Suppressor macrophage (primary cell): ENCODE data around the gene ITGB5.
"Not testable (repeated sequence)": the region's sequence is repeated elsewhere in the genome, so short reads cannot be mapped to it uniquely, and the experiment has no call there.

ENCODE experiments used
- DNase-seq, 4 experiments: peaks; one replicate each; pipeline ENCODE4 v3.0.0-alpha.2; 2020 to 2022

The ITGB5 gene

DNA sequence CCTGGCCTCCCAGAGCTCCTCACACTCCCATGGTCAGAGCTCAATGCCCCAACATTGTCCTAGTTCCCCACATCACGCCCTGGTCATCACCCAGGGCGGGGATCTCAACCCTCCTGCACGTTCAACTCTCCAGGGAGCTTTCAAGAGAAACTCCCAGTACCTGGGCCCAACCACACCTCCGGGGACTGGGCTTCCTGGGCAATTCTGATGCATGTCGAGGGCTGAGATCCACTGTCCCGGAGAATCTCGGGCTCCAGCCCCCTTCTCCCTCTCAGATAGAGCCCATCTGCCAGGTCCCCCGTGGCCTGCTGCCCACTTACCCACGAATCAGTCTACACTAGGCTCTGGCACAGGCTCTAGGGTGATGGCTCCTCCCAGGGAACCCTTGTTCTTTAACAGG is 117.7 kb downstream of the ITGB5 start:
- no peak for DNase-seq

GRCh38 chr3:124768812-124769211 is 118.4 kb downstream of the ITGB5 start:
- DNase-seq = peak in 2 of 4 experiments; percentile 26 to 62

DNA sequence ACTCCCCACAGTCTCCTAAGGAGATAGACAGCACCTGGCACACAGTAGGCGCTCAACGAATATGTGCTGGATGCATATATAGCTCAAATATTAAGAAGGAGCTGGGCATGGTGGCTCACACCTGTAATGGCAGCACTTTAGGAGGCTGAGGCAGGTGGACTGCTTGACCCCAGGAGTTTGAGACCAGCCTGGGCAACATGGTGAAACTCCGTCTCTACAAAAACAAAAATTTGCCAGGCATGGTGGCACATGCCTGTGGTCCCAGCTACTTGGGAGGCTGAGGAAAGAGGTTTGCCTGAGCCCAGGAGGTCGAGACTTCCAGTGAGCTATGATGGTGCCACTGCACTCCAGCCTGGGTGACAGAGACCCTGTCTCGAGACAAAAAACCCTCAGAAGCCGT is 119.5 kb downstream of the ITGB5 start:
- no peak for DNase-seq

DNA sequence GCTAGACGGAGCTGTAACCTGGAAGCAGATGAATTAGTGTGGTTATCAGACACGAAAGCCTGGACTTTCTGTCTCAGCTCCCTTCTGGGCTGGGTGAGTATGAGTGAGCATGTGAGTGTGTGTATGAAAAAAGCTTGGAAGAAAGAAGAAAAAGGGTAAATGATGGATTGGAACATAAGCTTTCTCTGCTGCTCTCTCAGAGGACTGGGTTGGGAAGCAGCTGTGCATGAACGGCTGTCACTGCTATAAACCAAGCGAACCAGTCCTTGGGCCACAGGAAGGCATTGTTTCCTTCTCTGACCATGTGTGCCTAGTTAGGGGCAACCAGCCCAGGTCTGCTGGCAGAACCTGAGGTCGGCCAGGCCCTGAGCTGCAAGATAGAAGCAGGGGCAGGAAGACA is 119.9 kb downstream of the ITGB5 start:
- DNase-seq = no peak

- no peak for DNase-seq
These were observed 120.8 kb downstream of the ITGB5 start for GRCh38 chr3:124766113-124767095.

DNA sequence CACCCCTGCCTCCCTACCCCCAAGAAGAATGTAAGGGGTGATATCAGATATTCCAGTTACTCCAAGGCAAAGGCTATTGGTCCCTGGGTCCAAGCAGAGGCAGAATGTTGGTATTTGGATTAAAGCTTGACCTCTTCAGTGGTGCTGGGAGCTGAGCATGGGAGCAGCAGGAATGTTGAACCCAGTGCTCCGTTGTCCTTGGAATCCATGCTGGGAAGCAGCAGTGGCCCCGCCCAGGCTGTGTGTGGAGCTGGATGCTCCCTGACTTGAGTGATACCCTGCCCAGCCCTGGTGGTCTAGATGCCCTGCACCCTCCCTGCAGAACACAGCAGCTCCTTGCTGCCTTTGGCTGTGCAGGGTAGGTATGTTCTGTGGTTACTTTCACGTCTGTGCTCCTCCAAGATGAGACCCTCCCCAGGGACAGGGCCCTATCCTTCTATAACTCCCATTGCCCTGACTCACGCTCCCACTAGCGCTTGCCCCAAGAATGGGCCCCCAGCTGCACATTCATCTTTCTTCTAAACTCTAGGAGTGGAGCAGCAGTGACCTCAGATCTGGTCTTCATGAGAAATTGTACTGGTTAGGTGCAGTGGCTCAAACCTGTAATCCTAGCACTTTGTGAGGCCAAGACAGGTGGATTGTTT is 121.8 kb downstream of the ITGB5 start:
- DNase-seq = no peak

DNA sequence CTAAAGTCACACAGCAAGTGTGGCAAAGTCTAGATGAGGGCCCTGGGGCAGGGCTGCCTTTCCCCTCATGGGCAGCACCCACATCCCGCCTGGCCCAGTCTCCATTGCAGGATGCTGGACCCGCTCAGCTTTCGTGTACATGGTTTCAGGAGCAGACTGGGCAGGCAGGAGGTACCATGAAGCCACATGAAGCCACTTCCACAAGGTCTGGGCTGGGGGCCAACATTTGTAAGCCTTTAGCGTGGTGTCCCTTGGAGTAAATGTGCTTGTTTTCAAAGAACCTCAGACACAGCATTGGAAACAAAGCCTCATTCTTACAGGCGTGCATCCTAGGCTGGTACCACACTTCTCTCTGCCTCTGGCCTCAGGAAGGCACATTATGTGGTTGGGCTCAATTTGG is 122.4 kb downstream of the ITGB5 start:
- no peak for DNase-seq

- no peak for DNase-seq
These were observed 123.4 kb downstream of the ITGB5 start for GRCh38 chr3:124763644-124764358.

DNA sequence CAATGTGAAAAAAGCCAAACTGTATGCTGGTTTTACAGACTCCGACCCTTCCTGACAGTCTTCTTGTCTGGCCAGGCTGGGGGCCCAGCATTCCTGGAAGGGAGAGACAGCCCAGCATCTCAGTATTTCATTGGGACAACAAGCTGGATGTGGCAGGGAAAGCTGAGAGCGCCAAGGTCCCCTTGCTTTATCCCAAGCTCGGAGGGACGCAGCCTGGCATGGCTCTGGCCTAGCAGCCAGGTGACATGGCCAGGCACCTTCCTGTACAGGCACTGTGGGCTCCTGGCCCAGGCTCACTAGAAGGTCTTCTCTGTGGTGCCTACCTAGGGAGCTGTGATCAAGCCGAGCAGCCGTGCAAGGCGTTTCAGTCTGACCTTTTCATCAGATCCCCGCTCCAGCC is 124.0 kb downstream of the ITGB5 start:
- DNase-seq = no peak

- no peak for DNase-seq
These were observed 124.5 kb downstream of the ITGB5 start for GRCh38 chr3:124762661-124763011.

- peak in 1 of 4 experiments; percentile 40 for DNase-seq
These were observed 125.1 kb downstream of the ITGB5 start for GRCh38 chr3:124761935-124762660.

- peak; percentile 87 to 94 (median 92) for DNase-seq
These were observed 125.8 kb downstream of the ITGB5 start for GRCh38 chr3:124761250-124761796.

DNA sequence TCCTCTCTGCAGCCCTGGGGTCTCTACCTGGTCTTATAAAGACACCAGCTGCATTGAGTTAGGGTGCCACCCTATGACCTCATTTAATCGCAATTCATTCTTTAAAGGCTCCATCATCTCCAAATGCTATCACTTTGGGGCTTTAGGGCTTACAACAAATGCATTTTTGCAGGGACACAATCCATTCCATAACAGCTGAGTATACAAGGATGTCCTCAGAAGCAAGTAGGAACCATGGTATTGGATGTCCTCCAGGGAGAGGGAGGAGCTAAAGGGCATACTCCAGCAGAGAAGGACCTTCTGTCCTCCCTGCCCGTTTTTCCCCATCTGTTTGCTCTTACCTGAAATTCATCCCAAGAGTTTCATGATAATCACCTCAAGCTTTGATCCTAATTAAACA is 126.6 kb downstream of the ITGB5 start:
- DNase-seq = no peak

- DNase-seq = no peak
These were observed 127.3 kb downstream of the ITGB5 start for GRCh38 chr3:124759666-124760401.

DNA sequence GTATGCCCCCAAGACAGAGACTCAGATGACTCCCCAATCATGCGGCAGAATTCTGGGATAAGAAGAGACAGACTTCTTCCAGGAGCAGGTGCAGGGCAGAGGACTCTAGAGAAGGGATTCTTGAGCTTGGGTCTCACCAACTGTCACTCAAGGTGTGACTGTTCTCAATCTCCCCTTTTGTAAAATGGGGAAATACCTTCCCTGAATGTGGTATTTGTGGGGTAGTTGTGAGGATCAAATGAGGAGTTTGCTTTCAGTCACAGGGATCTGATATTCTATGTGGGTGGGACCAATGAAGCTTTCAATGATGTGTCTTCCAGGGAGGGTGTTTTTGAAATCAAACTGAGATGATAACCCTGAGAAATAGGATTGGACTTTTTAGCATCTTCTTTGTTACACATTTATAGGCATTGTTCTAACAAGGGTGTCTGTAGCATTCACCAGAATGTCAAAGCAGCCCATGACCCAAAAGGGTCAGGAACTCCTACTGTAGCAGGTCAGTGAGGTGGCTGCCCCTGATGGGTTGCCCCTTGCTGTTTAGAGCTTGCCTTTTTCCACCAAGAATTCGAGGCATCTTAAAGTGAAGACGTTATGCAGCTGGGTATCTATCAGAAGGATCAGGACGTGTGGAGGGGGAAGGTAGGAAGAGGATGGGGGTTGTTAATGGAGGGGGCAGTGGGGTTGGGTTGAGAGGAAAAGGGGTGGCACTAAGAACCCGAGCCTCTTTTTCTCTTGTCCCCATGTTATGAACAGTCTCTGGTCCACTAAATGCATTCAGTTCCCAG is 128.1 kb downstream of the ITGB5 start:
- no peak for DNase-seq

DNA sequence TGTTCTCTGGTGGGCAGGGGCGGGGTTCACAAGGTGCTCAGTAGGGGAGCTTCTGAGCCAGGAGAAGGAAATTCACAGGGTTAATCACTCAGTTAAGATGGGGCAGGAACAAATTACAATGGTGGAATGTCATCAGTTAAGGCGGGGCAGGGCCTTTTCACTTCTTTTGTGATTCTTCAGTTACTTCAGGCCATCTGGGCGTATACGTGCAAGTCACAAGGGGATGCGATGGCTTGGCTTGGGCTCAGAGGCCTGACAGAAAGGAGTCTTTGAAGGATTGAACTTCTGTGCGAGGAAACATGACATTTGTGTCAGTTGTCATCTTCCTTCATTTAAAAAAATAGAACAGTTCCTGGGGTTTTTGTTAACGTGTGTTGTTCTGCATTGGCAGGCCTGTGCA is 129.2 kb downstream of the ITGB5 start:
- not testable (repeated sequence) for DNase-seq

DNA sequence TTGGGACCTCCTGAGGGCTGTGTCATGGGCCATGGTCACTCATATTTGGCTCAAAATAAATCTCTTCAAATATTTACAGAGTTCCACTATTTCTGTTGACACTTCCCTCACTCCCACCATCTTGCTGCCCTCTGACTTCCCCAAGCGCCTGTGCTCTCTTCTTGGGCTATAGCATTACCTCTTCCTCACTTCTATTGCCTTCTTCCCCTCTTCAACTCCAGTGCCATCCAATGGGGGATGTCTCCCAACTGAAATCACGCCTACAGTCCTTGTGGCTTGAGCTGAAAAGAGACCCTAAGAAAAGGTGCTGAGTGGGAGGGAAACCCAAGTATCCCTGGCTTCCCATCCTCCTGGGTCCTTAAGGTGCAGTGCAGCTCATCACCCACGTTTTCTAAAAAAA is 135.1 kb downstream of the ITGB5 start:
- no peak for DNase-seq

DNA sequence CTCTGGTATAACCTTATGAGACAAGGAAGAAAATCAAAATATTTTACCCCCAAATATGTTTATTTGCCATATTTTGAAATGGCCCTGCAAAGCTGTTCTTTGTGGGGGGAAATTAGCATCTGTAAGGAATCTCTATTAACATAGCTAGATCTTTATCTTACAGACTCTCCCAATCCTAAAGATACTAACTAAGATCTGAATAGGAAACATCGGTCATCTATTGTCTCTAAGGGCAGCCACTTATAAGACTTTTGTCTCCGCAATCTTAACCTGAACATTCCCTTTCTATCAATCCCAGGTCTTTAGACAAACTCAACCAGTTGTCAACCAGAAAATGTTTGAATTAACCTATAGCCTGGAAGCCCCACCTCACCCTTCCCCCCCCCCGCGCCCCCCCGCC is 135.7 kb downstream of the ITGB5 start:
- no peak for DNase-seq

DNA sequence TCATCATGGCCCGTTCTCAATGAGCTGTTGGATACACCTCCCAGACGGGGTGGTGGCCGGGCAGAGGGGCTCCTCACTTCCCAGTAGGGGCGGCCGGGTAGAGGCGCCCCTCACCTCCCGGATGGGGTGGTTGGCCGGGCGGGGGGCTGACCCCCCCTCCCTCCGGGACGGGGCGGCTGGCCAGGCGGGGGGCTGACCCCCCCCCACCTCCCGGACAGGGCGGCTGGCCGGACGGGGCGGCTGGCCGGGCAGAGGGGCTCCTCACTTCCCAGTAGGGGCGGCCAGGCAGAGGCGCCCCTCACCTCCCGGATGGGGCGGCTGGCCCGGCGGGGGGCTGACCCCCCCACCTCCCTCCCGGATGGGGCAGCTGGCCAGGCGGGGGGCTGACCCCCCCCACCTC is 137.3 kb downstream of the ITGB5 start:
- DNase-seq = not testable (repeated sequence)

DNA sequence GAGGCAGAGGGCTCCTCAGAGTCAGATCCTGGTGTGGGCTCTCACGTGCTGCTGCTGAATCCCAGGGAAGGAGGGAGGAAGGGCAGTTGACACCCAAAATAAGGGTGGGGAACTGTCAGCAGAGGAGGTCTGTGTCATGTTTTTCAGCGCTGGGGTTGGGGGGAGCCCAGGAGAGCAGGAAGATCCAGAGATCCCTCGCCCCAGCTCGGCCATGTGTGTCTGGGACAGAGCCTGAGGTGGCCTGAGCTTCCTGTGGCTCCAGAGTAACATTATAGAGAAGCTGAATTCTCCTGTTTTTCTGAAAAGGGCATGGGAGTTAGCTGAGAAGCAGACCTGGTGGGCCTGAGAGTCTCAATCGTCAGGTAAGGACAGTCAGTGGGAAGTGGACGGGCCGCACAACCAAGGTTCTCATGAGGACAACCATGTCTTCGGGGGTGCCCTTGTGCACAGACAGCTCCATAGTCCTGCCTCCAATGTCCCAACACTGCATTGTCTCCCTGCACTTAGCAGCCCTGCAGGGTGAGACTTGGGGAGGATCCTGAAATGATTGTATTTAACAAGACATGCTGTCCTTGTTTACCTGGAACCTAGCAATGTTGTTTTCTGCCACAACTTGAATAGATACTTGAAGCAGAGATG is 138.5 kb downstream of the ITGB5 start:
- DNase-seq = no peak
